Uterus (tissue), 2 donors: Measurements from ENCODE around the gene THSD4.

Source experiments
- CTCF ChIP-seq, 4 experiments: fragments of 200-600 bp in 2 of 4; fragments of 450-650 bp in 2 of 4; sonication (generic) in 2 of 4; IDR thresholded peaks; one replicate each; pipeline ENCODE4 v1.5.1; 2016 to 2019; ENCODE audit warnings: antibody characterized with exemption in 4 of 4, mild to moderate bottlenecking in 2 of 4, moderate library complexity in 1 of 4
- POLR2A ChIP-seq, 2 donors: fragments of 450-650 bp; IDR thresholded peaks; one replicate each; pipeline ENCODE4 v1.6.1; 2016; ENCODE audit warnings: antibody characterized with exemption in 2 of 2, mild to moderate bottlenecking in 1 of 2, moderate library complexity in 1 of 2

GRCh38 chr15:71451130-71451529 lies 335.9 kb downstream of the THSD4 start:
- TF ChIP-seq CTCF (IDR thresholded peaks at IDR 0.05) (no peak), POLR2A (IDR thresholded peaks at IDR 0.05) (no peak)
